ENCODE measurements around the gene TMEM234. TPM values are rescaled to one million over a fixed set of nuclear protein-coding genes. Genes with fewer than 3 reads are reported as not detected.

TMEM234 gene
- total and polyA plus RNA-seq, 2 of the 8 experiments (the other 6 are each of a cell fraction or from before 2014, with no cell fraction given) = 8.7 to 8.9 TPM

DNA sequence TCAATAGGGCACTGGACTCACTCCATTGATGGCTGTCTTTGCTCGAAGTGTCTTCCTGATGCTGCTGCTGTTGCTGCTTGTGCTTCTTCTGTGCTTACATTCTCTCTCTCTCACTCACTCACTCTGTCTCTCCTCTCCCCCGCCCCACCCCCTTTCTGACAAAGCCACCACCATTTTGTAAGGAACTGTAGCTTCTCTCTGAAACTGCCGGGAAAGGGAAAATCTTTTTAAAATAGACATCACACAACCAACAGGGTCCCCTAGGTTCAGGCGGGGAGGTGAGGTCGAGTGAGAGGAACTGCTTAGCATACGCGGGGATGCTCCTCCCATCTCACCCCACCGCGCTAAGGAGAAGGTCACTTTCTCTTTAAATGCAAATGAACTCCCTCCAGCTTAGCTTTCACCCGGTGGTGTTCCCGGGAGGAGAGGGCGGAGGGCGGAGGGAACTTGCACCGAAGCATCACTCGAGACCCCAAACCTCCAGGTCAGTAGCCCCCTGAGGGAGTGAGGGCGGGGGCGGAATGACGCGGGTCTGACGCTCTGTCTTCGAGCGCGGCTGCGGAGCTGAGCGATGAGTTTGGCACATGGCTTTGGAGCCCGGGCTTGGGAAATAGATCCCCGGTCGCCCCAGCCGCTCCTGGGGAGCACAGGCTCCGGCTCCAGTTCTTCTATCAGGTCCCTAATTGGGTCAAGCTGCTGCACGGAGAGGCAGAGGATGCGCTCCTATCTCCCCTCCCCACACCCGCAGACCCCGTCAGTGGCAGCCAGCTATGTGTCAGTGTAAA is 21.7 kb downstream of the TMEM234 start, which contains the start of gene CCDC28B (continued):
- TF ChIP-seq, protein P1, sequence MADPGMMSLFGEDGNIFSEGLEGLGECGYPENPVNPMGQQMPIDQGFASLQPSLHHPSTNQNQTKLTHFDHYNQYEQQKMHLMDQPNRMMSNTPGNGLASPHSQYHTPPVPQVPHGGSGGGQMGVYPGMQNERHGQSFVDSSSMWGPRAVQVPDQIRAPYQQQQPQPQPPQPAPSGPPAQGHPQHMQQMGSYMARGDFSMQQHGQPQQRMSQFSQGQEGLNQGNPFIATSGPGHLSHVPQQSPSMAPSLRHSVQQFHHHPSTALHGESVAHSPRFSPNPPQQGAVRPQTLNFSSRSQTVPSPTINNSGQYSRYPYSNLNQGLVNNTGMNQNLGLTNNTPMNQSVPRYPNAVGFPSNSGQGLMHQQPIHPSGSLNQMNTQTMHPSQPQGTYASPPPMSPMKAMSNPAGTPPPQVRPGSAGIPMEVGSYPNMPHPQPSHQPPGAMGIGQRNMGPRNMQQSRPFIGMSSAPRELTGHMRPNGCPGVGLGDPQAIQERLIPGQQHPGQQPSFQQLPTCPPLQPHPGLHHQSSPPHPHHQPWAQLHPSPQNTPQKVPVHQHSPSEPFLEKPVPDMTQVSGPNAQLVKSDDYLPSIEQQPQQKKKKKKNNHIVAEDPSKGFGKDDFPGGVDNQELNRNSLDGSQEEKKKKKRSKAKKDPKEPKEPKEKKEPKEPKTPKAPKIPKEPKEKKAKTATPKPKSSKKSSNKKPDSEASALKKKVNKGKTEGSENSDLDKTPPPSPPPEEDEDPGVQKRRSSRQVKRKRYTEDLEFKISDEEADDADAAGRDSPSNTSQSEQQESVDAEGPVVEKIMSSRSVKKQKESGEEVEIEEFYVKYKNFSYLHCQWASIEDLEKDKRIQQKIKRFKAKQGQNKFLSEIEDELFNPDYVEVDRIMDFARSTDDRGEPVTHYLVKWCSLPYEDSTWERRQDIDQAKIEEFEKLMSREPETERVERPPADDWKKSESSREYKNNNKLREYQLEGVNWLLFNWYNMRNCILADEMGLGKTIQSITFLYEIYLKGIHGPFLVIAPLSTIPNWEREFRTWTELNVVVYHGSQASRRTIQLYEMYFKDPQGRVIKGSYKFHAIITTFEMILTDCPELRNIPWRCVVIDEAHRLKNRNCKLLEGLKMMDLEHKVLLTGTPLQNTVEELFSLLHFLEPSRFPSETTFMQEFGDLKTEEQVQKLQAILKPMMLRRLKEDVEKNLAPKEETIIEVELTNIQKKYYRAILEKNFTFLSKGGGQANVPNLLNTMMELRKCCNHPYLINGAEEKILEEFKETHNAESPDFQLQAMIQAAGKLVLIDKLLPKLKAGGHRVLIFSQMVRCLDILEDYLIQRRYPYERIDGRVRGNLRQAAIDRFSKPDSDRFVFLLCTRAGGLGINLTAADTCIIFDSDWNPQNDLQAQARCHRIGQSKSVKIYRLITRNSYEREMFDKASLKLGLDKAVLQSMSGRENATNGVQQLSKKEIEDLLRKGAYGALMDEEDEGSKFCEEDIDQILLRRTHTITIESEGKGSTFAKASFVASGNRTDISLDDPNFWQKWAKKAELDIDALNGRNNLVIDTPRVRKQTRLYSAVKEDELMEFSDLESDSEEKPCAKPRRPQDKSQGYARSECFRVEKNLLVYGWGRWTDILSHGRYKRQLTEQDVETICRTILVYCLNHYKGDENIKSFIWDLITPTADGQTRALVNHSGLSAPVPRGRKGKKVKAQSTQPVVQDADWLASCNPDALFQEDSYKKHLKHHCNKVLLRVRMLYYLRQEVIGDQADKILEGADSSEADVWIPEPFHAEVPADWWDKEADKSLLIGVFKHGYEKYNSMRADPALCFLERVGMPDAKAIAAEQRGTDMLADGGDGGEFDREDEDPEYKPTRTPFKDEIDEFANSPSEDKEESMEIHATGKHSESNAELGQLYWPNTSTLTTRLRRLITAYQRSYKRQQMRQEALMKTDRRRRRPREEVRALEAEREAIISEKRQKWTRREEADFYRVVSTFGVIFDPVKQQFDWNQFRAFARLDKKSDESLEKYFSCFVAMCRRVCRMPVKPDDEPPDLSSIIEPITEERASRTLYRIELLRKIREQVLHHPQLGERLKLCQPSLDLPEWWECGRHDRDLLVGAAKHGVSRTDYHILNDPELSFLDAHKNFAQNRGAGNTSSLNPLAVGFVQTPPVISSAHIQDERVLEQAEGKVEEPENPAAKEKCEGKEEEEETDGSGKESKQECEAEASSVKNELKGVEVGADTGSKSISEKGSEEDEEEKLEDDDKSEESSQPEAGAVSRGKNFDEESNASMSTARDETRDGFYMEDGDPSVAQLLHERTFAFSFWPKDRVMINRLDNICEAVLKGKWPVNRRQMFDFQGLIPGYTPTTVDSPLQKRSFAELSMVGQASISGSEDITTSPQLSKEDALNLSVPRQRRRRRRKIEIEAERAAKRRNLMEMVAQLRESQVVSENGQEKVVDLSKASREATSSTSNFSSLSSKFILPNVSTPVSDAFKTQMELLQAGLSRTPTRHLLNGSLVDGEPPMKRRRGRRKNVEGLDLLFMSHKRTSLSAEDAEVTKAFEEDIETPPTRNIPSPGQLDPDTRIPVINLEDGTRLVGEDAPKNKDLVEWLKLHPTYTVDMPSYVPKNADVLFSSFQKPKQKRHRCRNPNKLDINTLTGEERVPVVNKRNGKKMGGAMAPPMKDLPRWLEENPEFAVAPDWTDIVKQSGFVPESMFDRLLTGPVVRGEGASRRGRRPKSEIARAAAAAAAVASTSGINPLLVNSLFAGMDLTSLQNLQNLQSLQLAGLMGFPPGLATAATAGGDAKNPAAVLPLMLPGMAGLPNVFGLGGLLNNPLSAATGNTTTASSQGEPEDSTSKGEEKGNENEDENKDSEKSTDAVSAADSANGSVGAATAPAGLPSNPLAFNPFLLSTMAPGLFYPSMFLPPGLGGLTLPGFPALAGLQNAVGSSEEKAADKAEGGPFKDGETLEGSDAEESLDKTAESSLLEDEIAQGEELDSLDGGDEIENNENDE (IDR thresholded peaks at IDR 0.05; ENCODE audit: insufficient replicate concordance, low read length) = no peak
- no peak for TF ChIP-seq RAD21 (IDR thresholded peaks at IDR 0.05 in 1 of 2, conservative IDR thresholded peaks at IDR 0.05 in 1 of 2; ENCODE audit: low read depth in 2 of 2, low read length in 2 of 2)
- TF ChIP-seq HDAC2 (IDR thresholded peaks at IDR 0.05; ENCODE audit: borderline replicate concordance in 1 of 2, low read depth in 2 of 2, low read length in 2 of 2) = peak in 1 of 2 experiments; percentile 80; a peak in 1 of 4 replicates
- no peak for TF ChIP-seq RFX5 (IDR thresholded peaks at IDR 0.05; ENCODE audit: borderline replicate concordance, low read depth, low read length)
- TF ChIP-seq CREB1 (IDR thresholded peaks at IDR 0.05) = peak; percentile 86
- no peak for TF ChIP-seq EZH2 (IDR thresholded peaks at IDR 0.05; ENCODE audit: low read depth, low read length, severe bottlenecking)
- no peak for TF ChIP-seq GABPA (IDR thresholded peaks at IDR 0.05; ENCODE audit: borderline replicate concordance, insufficient read depth, low read length)
- no peak for TF ChIP-seq CHD1 (IDR thresholded peaks at IDR 0.05; ENCODE audit: low read depth, low read length)
- no peak for TF ChIP-seq JUN (IDR thresholded peaks at IDR 0.05; ENCODE audit: low read depth, low read length)

All from H1 (cell line).